ENCODE results near the gene IGFBP1.
A peak's percentile ranks its signal among the peaks of the same experiment; 100 is the strongest.

Gene IGFBP1

DNA sequence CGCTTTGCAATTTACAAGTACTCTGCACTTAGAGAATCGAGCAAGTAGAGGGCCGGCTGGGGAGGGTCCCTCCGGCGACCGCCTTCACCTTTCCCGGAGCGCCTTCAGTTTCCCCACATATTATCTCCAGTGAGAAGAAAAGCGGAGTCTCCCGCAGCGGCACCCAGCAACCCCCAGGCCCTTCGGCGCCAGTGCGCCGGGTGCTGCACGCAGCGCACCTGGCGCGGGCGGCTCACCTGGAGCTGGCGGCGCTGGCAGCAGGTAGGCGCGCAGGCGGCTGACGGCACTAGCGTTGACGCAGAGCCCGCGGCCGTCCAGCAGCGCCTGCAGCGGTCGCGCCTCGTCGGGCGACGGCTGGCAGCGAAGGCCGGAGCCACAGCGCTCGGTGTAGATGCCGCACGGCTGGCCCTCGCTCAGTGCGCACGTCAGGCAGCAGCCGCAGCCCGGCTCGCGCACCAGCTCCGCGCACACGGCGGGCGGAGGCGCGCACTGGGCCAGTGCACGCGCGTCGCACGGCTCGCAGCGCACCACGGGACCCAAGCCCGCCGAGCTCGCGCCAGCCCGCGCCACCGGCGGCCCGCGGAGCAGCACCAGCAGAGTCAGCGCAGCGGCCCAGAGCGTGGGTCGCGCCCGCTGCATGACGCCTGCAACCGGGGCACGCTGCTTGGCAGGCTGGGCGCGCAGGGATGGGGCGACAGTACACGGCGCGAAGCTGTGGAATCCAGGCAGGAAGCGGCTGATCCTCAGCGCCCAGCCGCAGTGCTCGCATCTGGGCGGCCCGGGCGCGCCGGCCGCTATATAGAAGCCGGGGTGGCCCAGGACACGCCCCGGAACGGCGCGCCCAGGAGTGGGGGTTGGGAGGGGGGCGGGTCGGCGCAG is 32.5 kb downstream of the IGFBP1 start, which contains the start of gene IGFBP3:
Gene IGFBP3 (minus strand): TSS at position 771 of the 879 bp plus-strand sequence. CDS start 132 bp downstream, at position 639.
- H3K4me3 ChIP-seq (ENCODE audit: low read depth, low read length) = peak within 1 kb of the TSS; percentile 78
- no peak for TF ChIP-seq CTCF (IDR thresholded peaks at IDR 0.05; ENCODE audit: insufficient read depth, low read length, missing control alignments)
- no peak for DNase-seq (ENCODE audit: low read depth, low spot score)
- ChIA-PET POLR2A (interaction anchor here (0.6 to 2.0 kb wide), 11 partner anchors 32 to 1302 kb away, joined by 3 to 7 read pairs (median 4); no protein-coding TSS in a partner anchor), CTCF (interaction anchor here (0.7 to 12.5 kb wide), 31 partner anchors 12 to 1333 kb away, joined by 3 to 320 read pairs (median 10); no protein-coding TSS in a partner anchor)

- ChIA-PET CTCF (interaction anchor here (1.0 to 12.5 kb wide), 38 partner anchors 21 to 1313 kb away, joined by 3 to 320 read pairs (median 10); no protein-coding TSS in a partner anchor), POLR2A (interaction anchor here (1.1 to 2.0 kb wide), 8 partner anchors 32 to 1258 kb away, joined by 3 to 7 read pairs (median 4); no protein-coding TSS in a partner anchor)
- H3K4me3 ChIP-seq (ENCODE audit: low read depth, low read length) = peak overlapping the region; percentile 78
- no peak for DNase-seq (ENCODE audit: low read depth, low spot score)
- no peak for TF ChIP-seq CTCF (IDR thresholded peaks at IDR 0.05; ENCODE audit: insufficient read depth, low read length, missing control alignments)
These were observed 33.1 kb downstream of the IGFBP1 start for GRCh38 chr7:45921381-45921698.

GRCh38 chr7:45921699-45922519 is 33.6 kb downstream of the IGFBP1 start:
- H3K4me3 ChIP-seq (ENCODE audit: low read depth, low read length) = peak overlapping the region; percentile 78
- no peak for DNase-seq (ENCODE audit: low read depth, low spot score)
- CTCF ChIA-PET = interaction anchor here (0.6 to 12.5 kb wide), 140 partner anchors 9 to 1334 kb away, joined by 3 to 320 read pairs (median 5); partner anchors contain the start of gene CCDC201
- TF ChIP-seq CTCF (IDR thresholded peaks at IDR 0.05; ENCODE audit: insufficient read depth, low read length, missing control alignments) = peak; percentile 94
- POLR2A ChIA-PET = interaction anchor here (0.6 to 2.0 kb wide), 8 partner anchors 33 to 1258 kb away, joined by 3 to 7 read pairs (median 4); no protein-coding TSS in a partner anchor

- CTCF ChIA-PET = interaction anchor here (0.7 to 12.5 kb wide), 155 partner anchors 8 to 1333 kb away, joined by 3 to 320 read pairs (median 5); partner anchors contain the start of gene CCDC201
- POLR2A ChIA-PET = interaction anchor here (0.6 kb wide), 1 partner anchor 232 kb away, joined by 3 read pairs; no protein-coding TSS in a partner anchor
- no peak for TF ChIP-seq CTCF (IDR thresholded peaks at IDR 0.05; ENCODE audit: insufficient read depth, low read length, missing control alignments)
- H3K4me3 ChIP-seq (ENCODE audit: low read depth, low read length) = no peak overlapping the region
- DNase-seq (ENCODE audit: low read depth, low spot score) = no peak
These were observed 34.5 kb downstream of the IGFBP1 start for GRCh38 chr7:45922810-45923209.

DNA sequence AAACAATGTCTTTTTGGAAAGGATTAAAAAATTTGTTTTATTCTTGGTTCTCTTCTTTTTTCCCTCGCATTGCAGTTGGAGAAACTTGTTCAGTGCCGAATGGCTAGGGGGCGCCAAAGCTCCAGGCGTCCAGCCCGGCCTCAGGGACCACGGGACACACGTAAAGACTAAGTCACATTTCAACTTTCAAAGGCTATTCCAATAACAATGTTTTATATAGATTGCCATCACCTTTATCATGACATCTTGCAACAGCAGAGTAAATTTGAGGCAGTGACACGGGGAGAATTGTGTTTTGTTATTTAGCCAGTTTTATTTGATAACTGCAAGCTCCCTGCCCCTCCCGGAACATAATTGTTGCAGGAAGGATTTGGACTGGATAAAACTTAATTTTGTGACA is 35.0 kb downstream of the IGFBP1 start:
- TF ChIP-seq CTCF (IDR thresholded peaks at IDR 0.05; ENCODE audit: insufficient read depth, low read length, missing control alignments) = peak; percentile 87
- ChIA-PET POLR2A (no interaction called here), CTCF (interaction anchor here (0.6 to 12.5 kb wide), 139 partner anchors 8 to 1333 kb away, joined by 3 to 320 read pairs (median 5); partner anchors contain the start of gene CCDC201)
- no peak overlapping the region for H3K4me3 ChIP-seq (ENCODE audit: low read depth, low read length)
- DNase-seq (ENCODE audit: low read depth, low spot score) = no peak

Measured in AG04449 (cell line).